ENCODE measurements around the gene MFSD12.

MFSD12 gene

GRCh38 chr19:3505598-3506383 is 51.6 kb downstream of the MFSD12 start, which contains the start of gene FZR1:
Gene FZR1, plus strand, starts transcription at chr19:3506311. Its CDS starts 16,679 bp downstream, at chr19:3522990.
- peak; percentile 98 for DNase-seq

- no peak for DNase-seq
These were observed 52.7 kb downstream of the MFSD12 start for GRCh38 chr19:3504735-3505134.

GRCh38 chr19:3503036-3503572 is 54.3 kb downstream of the MFSD12 start:
- DNase-seq, result no peak

- DNase-seq, result no peak
These were observed 55.6 kb downstream of the MFSD12 start for GRCh38 chr19:3501780-3502179.

GRCh38 chr19:3500429-3501101 is 56.8 kb downstream of the MFSD12 start, which contains the start of gene DOHH:
Gene DOHH, minus strand, starts transcription at chr19:3500674. Its CDS starts 3,860 bp downstream, at chr19:3496814.
- peak; percentile 95 for DNase-seq

GRCh38 chr19:3499738-3500428 is 57.5 kb downstream of the MFSD12 start:
- DNase-seq, result no peak

GRCh38 chr19:3497757-3498520 is 59.4 kb downstream of the MFSD12 start:
- no peak for DNase-seq

GRCh38 chr19:3496392-3497273 is 60.8 kb downstream of the MFSD12 start:
- no peak for DNase-seq

GRCh38 chr19:3494559-3494958 is 62.8 kb downstream of the MFSD12 start:
- DNase-seq, result no peak

Data from NCI-H1092 (cell line).